Activated T-cell treated with anti-CD3 and anti-CD28 coated beads for 24 hours (primary cell): ENCODE measurements around the gene FKBP15.

Experiments used
- DNase-seq: peaks from one replicate; pipeline ENCODE4 v3.0.0-alpha.2; 2020; ENCODE audit warnings: low read depth

The FKBP15 gene

DNA sequence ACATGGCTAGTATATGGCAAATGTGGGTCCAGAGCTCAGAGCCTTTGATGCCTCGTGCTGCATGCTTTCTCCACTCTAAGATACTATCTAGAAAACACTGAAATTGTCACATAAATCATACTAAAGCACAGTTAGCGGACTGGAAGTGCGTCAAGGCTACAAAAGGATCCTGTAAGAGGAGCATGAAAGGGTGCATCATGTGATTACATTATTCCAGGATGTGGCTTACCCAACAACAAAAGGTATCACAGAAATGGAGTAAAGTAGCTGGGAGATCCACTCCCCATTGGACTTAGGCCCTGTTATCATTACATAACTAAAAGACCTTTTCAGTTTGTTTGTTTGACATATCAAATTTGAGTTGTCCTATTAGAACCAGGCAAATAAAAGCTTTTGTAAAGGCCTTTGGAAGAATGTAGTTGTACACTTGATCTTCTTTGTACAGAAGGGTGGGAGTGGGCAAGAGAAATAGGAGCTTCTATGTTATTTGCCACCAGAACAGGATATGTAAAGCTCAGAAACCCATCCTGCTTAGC, 7.1 kb upstream of the FKBP15 start:
- no peak for DNase-seq

DNA sequence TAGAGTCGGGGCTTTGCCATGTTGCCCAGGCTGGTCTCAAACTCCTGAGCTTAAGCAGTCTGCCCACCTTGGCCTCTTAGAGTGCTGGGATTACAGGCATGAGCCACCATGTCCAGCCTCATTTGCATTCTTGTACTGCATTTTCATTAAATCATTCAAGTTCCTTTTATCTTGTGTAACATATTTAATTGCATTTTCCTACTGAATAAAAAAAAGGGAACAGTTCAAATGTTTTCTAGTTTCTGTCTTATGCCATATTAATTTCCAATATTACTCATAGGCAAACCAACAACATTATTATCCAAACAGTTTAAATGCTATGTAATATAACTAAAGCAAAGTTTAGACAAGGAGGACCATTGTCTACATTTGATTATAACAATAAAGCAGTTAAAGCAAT, 6.4 kb upstream of the FKBP15 start:
- DNase-seq = no peak

DNA sequence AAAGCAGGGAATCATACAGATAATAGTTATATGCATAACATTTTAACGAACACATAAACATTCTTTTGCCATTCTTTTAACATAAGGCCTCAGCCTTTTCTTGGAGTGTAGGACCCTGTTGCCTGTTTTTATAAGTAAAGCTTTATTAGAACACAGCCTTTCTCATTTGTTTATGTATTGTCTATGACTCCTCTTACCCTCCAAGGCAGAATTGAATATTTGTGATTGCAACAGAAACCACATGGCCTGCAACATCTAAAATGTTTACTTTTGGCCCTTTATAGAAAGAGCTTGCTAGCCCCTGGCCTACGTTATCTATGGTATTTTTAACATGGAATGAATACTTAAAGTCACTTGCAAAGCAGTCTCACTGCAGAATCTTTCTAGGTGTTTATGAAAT, 2.9 kb upstream of the FKBP15 start:
- DNase-seq = no peak

DNA sequence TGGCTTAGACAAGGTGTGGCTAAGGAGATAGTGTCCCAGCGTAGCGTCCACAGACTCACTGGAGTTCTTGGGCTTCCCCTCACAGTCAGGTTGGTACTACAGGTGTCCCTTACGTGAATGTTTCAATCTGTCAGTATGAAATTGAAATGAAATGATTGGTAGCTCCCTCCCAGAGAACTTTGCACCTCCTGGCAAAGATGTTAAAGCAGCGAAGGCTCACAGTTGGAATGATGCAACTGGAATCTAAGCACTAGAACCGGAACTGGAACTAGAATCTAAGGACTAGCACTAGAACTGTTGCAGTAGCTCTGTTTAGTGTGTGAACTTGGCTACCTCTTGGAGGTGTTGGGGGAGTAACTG, 1.4 kb upstream of the FKBP15 start:
- no peak for DNase-seq

DNA sequence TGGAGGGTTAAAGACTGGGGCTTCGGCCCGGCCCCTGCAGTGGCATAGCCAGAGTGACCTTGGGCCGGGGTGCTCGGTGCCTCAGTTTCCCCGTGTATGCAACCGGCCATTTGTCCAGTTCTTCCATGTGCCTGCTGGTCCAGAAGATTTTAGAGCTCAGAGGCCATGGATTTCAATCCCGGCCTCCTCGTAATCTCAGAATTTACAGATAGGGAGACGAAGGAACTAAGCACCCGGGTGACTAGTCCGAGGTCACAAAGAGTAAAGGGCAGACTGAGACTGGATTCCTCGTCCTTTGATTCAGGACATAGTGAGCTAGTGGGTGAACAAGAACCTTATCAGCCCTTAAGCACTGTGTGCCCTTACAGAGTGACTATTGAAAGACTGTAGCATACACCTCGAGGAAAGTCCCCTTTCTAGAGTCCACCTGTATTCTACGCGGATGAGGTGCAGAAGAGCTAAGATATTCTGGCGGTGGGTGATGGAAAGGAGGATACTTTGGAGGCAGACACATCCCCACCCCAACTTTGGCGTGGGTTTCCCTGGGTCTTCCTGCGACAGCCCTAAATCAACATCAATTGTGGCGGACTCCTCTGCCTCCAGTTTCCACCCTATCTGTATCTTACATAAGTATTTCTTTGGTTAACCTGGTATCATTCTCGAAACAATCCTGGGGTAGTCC, 864 bp upstream of the FKBP15 start:
- DNase-seq = peak; percentile 1

DNA sequence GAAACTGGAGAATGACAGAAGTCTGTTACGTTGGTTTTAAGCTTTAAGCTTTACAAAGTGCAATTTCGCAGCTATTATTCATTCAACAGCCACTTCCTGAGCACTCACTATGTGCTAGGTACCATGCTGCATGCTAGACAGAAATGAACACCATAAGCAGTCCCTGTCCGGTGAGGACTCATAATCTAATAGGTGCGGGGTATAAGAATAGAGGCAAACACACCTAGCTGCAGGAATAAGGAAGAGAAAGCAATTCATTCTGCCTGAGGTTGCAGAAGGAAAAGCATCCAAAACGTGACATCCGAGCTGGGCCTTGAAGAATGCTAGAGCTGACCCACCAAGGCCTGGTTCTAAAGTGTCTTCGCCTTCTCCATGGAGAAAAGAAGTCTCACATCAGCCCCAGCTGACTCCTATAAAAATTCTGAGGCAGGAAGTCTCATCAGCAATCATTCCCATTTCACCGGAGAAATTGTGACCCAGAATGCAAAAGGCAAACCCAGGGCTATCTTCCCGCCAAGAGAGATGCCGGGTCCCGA, 542 bp downstream of the FKBP15 start:
- peak; percentile 2 for DNase-seq

DNA sequence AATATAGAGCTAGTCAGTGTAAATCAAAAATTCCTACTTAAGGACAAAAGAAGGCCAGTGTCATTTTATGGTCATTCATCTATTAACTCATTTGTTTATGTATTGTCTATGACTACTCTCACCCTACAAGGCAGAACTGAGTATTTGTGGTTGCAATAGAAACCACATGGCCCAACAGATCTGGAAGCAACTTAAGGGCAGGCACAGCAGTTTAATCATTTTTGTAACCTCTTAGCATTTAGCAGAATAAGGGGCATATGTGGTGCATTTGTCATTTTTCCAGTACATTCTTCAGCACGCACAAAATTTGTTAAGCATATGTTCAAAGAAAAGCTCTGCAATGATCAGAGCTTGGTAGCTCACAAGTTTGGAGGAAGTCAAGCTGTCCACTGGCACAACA, 1.1 kb downstream of the FKBP15 start:
- no peak for DNase-seq

DNA sequence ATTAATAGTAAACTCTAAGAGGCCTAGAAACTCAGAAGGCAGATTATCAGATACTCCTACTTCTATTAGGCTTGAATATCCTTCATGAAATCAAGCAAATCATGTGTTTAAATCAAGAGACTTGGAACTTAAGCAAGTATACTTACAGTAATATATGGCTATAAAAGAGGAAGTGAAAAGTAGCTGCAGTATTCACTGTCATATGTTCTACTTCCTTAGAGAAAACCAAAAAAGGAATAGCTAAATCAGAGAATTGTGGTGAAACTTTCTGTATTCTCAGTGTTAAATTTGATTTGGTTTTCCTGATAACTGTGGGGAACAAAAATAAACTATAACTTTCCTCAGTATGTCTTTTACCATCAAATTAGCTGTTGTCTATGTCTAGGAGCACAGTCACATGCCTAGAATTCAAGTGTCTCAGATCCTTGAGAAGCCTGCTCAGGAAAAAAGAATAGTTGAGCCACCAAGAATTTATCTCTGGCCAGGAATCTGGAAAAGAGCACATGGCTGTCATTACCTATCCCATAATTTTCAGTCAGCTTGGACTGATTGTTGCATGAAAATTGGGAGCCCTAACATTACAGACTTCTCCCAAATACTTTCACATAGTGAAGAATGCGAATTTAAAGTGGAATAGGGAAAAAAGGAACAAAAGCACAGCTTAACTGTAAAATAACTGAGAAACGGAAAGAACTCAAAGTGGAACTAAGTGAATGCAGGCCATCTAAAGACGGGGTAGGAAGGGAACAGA, 1.7 kb downstream of the FKBP15 start:
- DNase-seq = no peak

DNA sequence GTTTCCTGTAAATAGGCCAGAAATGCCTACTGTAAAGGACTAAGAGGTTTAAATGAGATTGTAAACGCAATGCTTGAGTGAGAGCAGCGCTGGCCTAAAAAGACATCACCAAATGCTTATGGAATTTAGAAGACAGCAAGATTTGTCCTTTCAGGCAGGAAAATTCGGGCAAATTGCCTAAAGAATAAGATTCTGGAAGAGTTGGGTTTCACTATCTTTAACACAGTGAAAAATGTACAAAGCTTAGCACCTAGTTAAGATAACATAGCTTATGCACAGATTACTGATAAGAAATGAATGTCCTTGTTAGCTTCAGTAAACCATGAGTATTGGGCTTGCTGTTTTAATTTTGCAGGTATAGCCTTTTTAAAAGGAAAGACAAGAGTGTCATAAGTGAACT, 4.7 kb downstream of the FKBP15 start:
- no peak for DNase-seq

DNA sequence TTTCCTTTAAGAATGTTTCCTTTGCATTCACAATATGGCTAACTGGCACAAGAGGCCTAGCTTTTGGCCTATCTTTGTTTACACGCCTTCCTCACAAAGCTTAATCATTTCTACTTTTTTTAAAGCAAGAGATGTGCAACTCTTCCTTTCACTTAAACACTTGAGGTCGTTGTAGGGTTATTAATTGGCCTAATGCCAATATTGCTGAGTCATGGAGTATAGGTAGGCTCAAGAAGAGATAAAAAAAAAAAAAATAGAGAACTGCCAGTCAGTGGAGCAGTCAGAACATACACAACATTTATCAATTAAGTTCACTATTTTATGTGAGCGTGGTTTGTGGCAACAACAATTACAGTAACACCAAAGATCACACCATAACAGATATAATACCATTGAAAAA, 5.9 kb downstream of the FKBP15 start:
- DNase-seq = no peak

GRCh38 chr9:113210815-113211214, 10.3 kb downstream of the FKBP15 start:
- DNase-seq = no peak

DNA sequence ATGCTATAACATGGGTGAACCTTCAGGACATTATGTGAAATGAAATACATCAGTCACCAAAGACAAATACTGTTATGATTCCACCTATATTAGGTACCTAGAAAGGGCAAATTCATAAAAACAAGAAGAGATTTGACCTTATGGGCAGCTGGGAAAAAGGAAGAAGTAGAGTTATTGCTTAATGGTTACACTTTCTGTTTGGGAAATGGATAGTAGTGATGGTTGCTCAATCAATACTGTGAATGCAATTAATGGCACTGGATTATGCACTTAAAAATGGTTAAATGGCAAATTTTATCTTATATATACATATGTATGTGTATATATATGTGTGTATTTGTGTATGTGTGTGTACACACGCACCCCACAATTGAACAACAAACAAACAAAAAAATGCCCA, 15.2 kb downstream of the FKBP15 start:
- DNase-seq = no peak

GRCh38 chr9:113205432-113205831, 15.6 kb downstream of the FKBP15 start:
- no peak for DNase-seq

- DNase-seq = no peak
Observed at GRCh38 chr9:113199683-113200329, 21.3 kb downstream of the FKBP15 start.

DNA sequence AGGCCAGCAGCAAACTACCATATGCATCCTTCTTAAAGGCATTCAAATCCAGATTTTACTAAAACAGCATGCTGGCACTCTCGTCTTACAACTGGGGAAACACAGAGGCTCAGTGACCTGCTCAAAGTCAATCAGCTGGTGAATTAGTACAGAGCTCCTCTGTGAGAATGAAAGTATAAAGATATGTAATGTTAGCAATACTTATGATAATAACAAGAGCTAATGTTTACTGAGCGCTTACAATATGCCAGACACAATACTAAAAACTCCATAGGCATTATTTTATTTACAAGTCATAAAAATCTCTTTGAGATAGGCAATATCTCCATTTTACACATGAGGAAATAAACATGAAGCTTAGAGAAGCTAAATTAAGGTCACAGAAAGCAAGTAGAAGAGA, 28.6 kb downstream of the FKBP15 start:
- no peak for DNase-seq

DNA sequence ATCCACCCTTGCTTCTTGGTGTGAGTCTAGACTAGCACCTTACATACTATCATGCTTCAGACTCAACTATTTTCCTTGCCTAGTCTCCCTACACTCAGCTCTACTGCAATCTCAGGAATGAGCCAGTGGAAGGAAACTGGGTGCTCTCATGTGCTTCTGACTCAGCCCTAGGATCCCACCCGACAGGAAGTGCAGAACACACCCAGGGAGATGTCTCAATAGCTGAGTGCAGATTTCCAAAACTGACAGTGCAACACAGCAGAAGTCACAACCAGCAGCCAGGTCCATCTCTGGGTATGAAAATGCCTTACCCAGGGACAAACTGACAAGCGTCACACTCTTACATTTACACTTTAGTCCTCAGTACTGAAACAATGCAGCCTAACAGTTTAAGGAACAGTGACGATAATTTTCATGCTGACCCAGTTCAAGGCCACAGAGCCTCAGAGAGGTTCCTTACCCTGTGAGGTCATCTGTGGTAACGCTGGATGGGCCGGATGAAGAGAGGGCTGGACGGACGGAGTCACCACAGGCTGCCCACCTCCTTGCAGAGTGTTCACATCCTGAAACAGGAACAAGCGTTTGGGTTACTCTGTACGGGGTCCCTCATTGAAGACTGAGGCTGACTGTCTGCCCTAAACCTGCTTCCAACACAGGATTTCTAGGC, 33.0 kb downstream of the FKBP15 start:
- no peak for DNase-seq

DNA sequence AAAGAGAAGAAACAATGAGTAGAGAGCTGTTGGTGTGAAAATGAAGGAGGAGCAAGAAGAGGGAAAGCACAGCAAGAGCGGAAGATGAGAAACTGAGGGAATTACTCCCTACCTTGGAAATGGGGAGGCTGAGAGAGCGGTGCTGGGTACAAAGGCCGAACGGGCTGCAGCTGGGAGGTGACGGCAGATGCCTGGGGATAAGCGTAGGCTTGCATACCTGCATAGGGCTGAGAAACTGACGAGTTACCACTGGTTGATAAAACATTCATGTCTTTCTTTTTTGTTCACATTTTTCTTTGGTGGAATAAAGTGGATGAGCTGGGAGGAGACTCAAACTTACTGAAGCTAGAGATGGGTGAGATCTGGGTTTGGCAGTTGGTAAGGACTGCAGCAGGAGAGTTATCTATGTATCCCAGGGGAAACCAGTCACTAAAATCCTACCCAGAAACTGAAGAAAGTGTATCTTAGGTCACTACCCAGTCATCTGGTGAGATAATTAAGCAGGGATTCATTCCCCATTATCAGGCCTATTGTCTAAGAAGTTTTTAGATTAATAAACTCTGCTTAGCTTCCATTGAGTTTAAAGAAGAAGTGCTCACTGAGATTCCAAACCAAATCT, 34.8 kb downstream of the FKBP15 start:
- DNase-seq = no peak

- DNase-seq = no peak
Observed at GRCh38 chr9:113185271-113185670, 35.8 kb downstream of the FKBP15 start.

- no peak for DNase-seq
Observed at GRCh38 chr9:113184539-113184938, 36.5 kb downstream of the FKBP15 start.

DNA sequence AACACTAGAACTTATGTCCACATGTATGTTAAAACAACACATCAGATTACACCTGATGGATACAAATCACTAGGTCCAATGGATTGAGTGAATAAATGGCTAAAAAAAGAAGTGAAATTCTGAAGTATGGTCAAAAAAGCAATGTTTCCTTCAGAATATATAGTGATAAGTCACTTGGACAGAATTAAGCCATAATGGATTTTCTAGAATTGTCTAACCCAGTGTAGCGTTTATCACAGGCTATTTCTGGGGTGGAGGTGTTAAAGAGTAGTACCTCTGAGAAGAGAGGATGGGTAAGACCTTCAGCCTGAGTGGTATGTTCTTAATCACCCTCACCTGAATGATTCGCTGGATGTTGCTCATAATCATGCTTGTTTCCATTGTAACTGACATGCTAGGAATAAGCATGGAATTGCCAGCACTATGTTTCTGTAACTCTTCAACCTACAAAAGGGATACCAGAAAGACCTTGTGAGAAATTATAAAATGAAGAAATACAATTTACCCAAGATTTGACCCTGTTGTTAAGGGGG, 37.1 kb downstream of the FKBP15 start:
- DNase-seq = no peak

GRCh38 chr9:113181165-113181564, 39.9 kb downstream of the FKBP15 start:
- DNase-seq = no peak

GRCh38 chr9:113179839-113180238, 41.2 kb downstream of the FKBP15 start:
- no peak for DNase-seq
